Mucosa of rectum (tissue), 2 donors: ENCODE measurements around the gene CLRN1.

ENCODE experiments used
- H3K27ac ChIP-seq, 2 donors: one replicate each; pipeline ENCODE4 v1.7.0; 2013; ENCODE audit warnings: inconsistent platforms in 2 of 2, low read depth in 2 of 2, low read length in 2 of 2
- H3K27me3 ChIP-seq, 2 donors: one replicate each; pipeline ENCODE4 v1.7.0; 2013; ENCODE audit warnings: low read length in 2 of 2; ENCODE audit not compliant: control insufficient read depth in 2 of 2, insufficient read depth in 2 of 2
- H3K36me3 ChIP-seq, 2 donors: one replicate each; pipeline ENCODE4 v1.7.0; 2013; ENCODE audit warnings: low read length in 2 of 2; ENCODE audit not compliant: control insufficient read depth in 2 of 2, insufficient read depth in 2 of 2
- H3K4me1 ChIP-seq, 2 donors: one replicate each; pipeline ENCODE4 v1.7.0; 2013; ENCODE audit warnings: low read length in 2 of 2, mild to moderate bottlenecking in 1 of 2; ENCODE audit not compliant: control insufficient read depth in 2 of 2, insufficient read depth in 2 of 2
- H3K4me3 ChIP-seq, 2 donors: one replicate each; pipeline ENCODE4 v1.7.0; 2013; ENCODE audit warnings: low read length in 2 of 2
- H3K9ac ChIP-seq, 2 donors: one replicate each; pipeline ENCODE4 v1.7.0; 2013; ENCODE audit warnings: low read length in 2 of 2, low read depth in 1 of 2, mild to moderate bottlenecking in 1 of 2
- H3K9me3 ChIP-seq, 2 donors: one replicate each; pipeline ENCODE4 v1.7.0; 2013; ENCODE audit warnings: low read length in 2 of 2; ENCODE audit not compliant: control insufficient read depth in 2 of 2
- donor health status: healthy.
- donor health status: Normal muscosa, but diverticular disease.

Gene CLRN1

DNA sequence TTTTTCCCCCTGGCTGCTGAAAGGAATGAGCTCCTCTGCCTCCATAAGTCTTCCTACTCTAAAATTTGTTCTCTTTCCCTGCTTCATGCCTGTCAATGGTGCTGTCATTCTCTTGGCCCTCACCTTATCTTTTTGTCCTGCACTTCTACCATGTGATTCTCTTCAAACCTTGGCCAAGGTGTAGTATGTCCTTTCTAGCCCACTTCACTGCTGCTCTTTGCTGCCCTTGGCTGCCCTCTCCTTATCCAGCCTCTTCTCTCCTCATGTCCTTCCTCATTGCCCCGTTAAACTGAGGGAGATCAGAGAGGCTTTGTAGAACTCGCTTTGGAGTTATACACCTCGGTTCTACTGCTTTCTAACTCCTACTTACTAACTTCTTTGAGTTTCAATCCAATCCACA is 87.0 kb downstream of the CLRN1 start:
- no peak overlapping the region for H3K4me3 ChIP-seq
- H3K27me3 ChIP-seq = peaks cover 0 to 5% of the 10 kb centered on the region in 2 donors
- H3K9ac ChIP-seq = no peak overlapping the region
- no peaks in the 10 kb centered on the region for H3K36me3 ChIP-seq
- no peaks in the 10 kb centered on the region for H3K4me1 ChIP-seq
- H3K27ac ChIP-seq = no peak overlapping the region
- H3K9me3 ChIP-seq = no peaks in the 10 kb centered on the region

DNA sequence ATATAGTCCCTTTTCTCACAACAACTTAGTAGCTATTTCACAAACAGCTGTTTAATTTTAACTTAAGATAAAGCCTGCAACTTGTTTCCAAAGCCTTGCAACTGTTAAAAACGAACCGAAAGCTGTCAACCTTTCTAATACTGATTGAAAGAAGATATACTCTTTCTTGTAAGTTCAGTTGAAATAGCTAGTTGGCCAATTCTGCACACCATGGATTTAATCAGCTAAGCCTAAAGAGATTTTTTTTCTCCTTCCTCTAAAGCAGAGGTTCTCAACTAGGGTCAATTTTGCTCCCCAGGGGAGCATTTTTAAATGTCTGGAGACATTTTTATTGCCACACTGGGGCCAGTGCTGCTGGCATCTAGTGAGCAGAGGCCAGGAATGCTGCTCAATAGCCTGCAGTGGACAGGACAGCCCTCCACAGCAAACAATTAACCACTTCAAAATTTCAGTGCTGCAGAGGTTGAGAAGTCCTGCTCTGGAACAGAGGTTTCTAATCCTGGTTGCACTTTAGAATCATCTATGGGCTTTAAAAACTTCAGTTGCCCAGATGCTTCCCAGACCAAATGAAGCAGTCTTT is 93.4 kb downstream of the CLRN1 start:
- Histone ChIP-seq H3K36me3 (no peaks in the 10 kb centered on the region), H3K27me3 (peaks cover 0 to 5% of the 10 kb centered on the region in 2 donors), H3K9ac (no peak overlapping the region)

DNA sequence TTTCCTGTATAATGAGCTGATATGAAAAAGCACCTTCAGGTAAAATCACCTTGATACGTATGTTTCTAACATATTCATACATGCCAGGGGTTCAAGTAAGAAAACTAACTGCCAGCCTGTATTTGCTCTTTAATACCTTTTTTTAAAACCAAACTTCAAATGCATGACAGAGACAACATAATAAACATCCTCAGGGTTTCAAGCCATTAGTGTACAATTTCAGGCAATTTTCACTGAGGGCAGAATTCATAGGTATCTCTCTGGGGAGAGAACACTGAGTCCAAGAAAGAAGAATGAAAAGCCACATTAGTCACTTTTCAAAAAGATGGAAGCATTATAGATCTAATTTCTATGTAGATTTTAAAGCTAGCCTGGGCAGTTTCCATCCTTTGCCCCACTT is 94.2 kb downstream of the CLRN1 start:
- Histone ChIP-seq H3K36me3 (no peaks in the 10 kb centered on the region), H3K27ac (no peak overlapping the region), H3K4me3 (no peak overlapping the region), H3K9me3 (no peaks in the 10 kb centered on the region), H3K27me3 (no peaks in the 10 kb centered on the region), H3K4me1 (no peaks in the 10 kb centered on the region), H3K9ac (no peak overlapping the region)

More for the DNA sequence above, 93.4 kb downstream of the CLRN1 start:
- Histone ChIP-seq H3K4me1 (no peaks in the 10 kb centered on the region), H3K4me3 (no peak overlapping the region), H3K27ac (no peak overlapping the region), H3K9me3 (no peaks in the 10 kb centered on the region)

DNA sequence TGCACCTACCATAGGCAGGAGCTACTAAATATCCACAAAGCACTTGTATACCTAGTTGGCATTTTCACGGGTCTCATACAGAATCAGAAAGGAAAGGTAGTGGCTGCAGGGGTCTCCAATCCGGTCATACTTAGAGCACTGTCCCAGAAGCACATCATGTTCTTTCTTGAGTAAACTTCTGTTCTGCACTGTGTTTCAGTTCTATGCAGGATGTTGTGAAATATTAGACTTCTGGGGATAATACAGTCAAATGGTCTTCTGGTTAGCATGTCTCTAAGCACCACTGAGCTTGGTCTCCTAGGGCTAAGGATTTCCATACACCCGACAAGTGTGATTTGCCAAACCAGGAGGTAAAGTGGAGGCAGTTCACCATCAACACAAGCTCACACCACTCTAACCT is 95.2 kb downstream of the CLRN1 start:
- Histone ChIP-seq H3K9ac (no peak overlapping the region), H3K36me3 (no peaks in the 10 kb centered on the region), H3K4me3 (no peak overlapping the region), H3K4me1 (no peaks in the 10 kb centered on the region), H3K9me3 (no peaks in the 10 kb centered on the region), H3K27me3 (no peaks in the 10 kb centered on the region), H3K27ac (no peak overlapping the region)

DNA sequence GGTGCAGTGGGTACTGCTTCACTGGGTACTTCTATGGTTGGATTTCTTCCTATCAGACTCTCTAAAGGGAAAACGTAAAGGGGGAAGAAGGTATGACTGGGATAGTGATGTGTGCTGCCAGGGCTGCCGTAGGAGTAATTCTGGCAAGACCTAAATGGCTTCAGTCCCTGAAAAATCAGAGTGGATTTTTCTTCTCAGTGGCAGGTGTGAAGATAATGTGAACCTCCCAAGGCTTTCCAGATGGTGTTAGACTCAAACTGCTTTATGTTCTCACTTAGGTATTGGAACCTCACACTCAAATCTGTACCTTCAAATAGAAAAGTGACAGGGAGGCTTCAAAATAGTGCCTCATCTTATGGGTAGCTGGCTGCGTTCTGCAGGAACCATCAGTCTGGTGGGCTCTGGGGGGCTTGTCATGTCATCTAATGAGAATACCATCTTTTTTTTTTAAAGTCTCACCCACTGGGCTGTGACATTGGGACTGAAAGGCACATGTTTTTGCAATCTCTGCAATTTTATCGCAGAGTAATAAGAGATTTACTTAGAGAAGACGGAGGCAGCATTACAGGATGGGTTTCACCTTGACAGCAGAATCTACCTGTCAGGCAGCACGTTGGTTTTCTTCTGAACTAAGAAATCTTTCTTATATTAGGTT is 95.8 kb downstream of the CLRN1 start:
- Histone ChIP-seq H3K9me3 (no peaks in the 10 kb centered on the region), H3K27ac (no peak overlapping the region), H3K27me3 (no peaks in the 10 kb centered on the region), H3K36me3 (no peaks in the 10 kb centered on the region), H3K4me3 (no peak overlapping the region), H3K4me1 (no peaks in the 10 kb centered on the region), H3K9ac (no peak overlapping the region)
